ENCODE measurements around the gene MT1F.

DNA sequence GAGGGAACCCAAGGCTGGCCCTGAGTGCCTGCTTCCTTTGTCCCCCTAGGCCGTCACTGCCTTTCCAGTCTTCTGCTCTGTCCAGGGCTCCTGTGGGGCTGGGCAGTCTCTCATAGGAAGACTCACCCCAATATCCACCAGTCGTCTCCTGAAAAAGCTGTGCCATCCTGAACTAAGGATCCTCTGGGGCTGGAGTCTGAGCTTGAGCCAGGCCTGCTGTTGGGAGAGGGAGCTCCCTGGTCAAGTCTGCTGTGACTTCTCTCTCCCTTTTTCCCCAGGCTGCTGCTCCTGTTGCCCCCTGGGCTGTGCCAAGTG, 12.8 kb downstream of the MT1F start:
- TF ChIP-seq ZNF274 (IDR thresholded peaks at IDR 0.05; ENCODE audit: low read depth, low read length) (no peak), CTCF (IDR thresholded peaks at IDR 0.05 in 2 of 3, conservative IDR thresholded peaks at IDR 0.05 in 1 of 3; ENCODE audit: borderline replicate concordance in 1 of 3, insufficient read depth in 1 of 3, low read depth in 2 of 3, low read length in 2 of 3) (no peak), POLR2A (IDR thresholded peaks at IDR 0.05; ENCODE audit: borderline replicate concordance, extremely low read depth, insufficient read depth, insufficient read length) (no peak), EZH2 (IDR thresholded peaks at IDR 0.05) (no peak), MAX (IDR thresholded peaks at IDR 0.05) (no peak), TCF7L2 (IDR thresholded peaks at IDR 0.05; ENCODE audit: borderline replicate concordance, extremely low read depth, insufficient read depth, insufficient read length) (no peak), EZH2phosphoT487 (IDR thresholded peaks at IDR 0.05; ENCODE audit: borderline replicate concordance) (no peak), CEBPB (IDR thresholded peaks at IDR 0.05; ENCODE audit: low read depth) (no peak), ZBTB33 (IDR thresholded peaks at IDR 0.05; ENCODE audit: extremely low read depth, insufficient replicate concordance, low read length) (no peak), POLR2AphosphoS5 (IDR thresholded peaks at IDR 0.05; ENCODE audit: low read depth, low read length) (no peak), RAD21 (IDR thresholded peaks at IDR 0.05; ENCODE audit: low read depth) (no peak)
- TF ChIP-seq, protein P1, sequence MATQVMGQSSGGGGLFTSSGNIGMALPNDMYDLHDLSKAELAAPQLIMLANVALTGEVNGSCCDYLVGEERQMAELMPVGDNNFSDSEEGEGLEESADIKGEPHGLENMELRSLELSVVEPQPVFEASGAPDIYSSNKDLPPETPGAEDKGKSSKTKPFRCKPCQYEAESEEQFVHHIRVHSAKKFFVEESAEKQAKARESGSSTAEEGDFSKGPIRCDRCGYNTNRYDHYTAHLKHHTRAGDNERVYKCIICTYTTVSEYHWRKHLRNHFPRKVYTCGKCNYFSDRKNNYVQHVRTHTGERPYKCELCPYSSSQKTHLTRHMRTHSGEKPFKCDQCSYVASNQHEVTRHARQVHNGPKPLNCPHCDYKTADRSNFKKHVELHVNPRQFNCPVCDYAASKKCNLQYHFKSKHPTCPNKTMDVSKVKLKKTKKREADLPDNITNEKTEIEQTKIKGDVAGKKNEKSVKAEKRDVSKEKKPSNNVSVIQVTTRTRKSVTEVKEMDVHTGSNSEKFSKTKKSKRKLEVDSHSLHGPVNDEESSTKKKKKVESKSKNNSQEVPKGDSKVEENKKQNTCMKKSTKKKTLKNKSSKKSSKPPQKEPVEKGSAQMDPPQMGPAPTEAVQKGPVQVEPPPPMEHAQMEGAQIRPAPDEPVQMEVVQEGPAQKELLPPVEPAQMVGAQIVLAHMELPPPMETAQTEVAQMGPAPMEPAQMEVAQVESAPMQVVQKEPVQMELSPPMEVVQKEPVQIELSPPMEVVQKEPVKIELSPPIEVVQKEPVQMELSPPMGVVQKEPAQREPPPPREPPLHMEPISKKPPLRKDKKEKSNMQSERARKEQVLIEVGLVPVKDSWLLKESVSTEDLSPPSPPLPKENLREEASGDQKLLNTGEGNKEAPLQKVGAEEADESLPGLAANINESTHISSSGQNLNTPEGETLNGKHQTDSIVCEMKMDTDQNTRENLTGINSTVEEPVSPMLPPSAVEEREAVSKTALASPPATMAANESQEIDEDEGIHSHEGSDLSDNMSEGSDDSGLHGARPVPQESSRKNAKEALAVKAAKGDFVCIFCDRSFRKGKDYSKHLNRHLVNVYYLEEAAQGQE (IDR thresholded peaks at IDR 0.05; ENCODE audit: low read depth), result no peak

Data from HCT116 (cell line).